ENCODE measurements around the gene ECSIT. TPM values are rescaled to one million over a fixed set of nuclear protein-coding genes. Genes with fewer than 3 reads are reported as not detected.

Gene ECSIT
- total RNA-seq, 1 experiment from 2014 or later, result 56.4 TPM

GRCh38 chr19:11556634-11557420, 27.9 kb upstream of the ECSIT start:
- Mint-ChIP-seq H3K27ac (peak overlapping the region; percentile 18), H3K4me1 (peaks cover 16% of the 10 kb centered on the region), H3K4me3 (peak overlapping the region; percentile 83), H3K36me3 (peaks cover 13% of the 10 kb centered on the region), H3K9me3 (no peaks in the 10 kb centered on the region), H3K27me3 (ENCODE audit: low read depth) (peaks cover 2% of the 10 kb centered on the region; the same call in 1 of the 2 replicates)
- ChIA-PET CTCF (interaction anchor here (0.6 to 0.9 kb wide), 3 partner anchors 86 to 195 kb away, joined by 3 read pairs; no protein-coding TSS in a partner anchor), POLR2A (no interaction called here)
- TF ChIP-seq ATF6 (CRISPR knock-in tag; IDR thresholded peaks at IDR 0.05) (no peak), ARID4B (CRISPR knock-in tag; IDR thresholded peaks at IDR 0.05; ENCODE audit: borderline replicate concordance) (no peak), EMX1 (CRISPR knock-in tag; IDR thresholded peaks at IDR 0.05) (no peak), GRHL2 (CRISPR knock-in tag; IDR thresholded peaks at IDR 0.05; ENCODE audit: insufficient replicate concordance, severe bottlenecking) (no peak), ZNF281 (CRISPR knock-in tag; IDR thresholded peaks at IDR 0.05) (no peak), NR1H2 (CRISPR knock-in tag; IDR thresholded peaks at IDR 0.05) (no peak), OVOL2 (CRISPR knock-in tag; IDR thresholded peaks at IDR 0.05; ENCODE audit: borderline replicate concordance) (no peak), TEAD1 (CRISPR knock-in tag; IDR thresholded peaks at IDR 0.05) (no peak)
- DNase-seq (ENCODE audit: low spot score), result no peak
- ATAC-seq, result no peak

GRCh38 chr19:11555246-11555645, 26.3 kb upstream of the ECSIT start:
- Mint-ChIP-seq H3K36me3 (peaks cover 13% of the 10 kb centered on the region), H3K27ac (peak overlapping the region; percentile 28; the same call in 1 of the 2 replicates), H3K9me3 (no peaks in the 10 kb centered on the region), H3K4me3 (no peak overlapping the region), H3K27me3 (ENCODE audit: low read depth) (peaks cover 2% of the 10 kb centered on the region; the same call in 1 of the 2 replicates), H3K4me1 (peaks cover 11% of the 10 kb centered on the region)
- ChIA-PET CTCF (interaction anchor here (0.7 kb wide), 2 partner anchors 102 to 138 kb away, joined by 3 to 5 read pairs; no protein-coding TSS in a partner anchor), POLR2A (no interaction called here)
- no peak for TF ChIP-seq SOX15 (CRISPR knock-in tag; IDR thresholded peaks at IDR 0.05)
- no peak for TF ChIP-seq ESRRA (CRISPR knock-in tag; IDR thresholded peaks at IDR 0.05; ENCODE audit: borderline replicate concordance)
- TF ChIP-seq GTF2I (CRISPR knock-in tag; conservative IDR thresholded peaks at IDR 0.05), result no peak
- no peak for TF ChIP-seq E2F5 (CRISPR knock-in tag; IDR thresholded peaks at IDR 0.05)
- TF ChIP-seq GRHL2 (CRISPR knock-in tag; IDR thresholded peaks at IDR 0.05; ENCODE audit: insufficient replicate concordance, severe bottlenecking), result no peak
- TF ChIP-seq ZNF532 (CRISPR knock-in tag; IDR thresholded peaks at IDR 0.05; ENCODE audit: borderline replicate concordance), result no peak
- no peak for TF ChIP-seq PRRX2 (CRISPR knock-in tag; IDR thresholded peaks at IDR 0.05)
- TF ChIP-seq ZNF219 (CRISPR knock-in tag; IDR thresholded peaks at IDR 0.05; ENCODE audit: borderline replicate concordance), result no peak
- no peak for TF ChIP-seq MAX (CRISPR knock-in tag; IDR thresholded peaks at IDR 0.05)
- TF ChIP-seq CBFB (CRISPR knock-in tag; IDR thresholded peaks at IDR 0.05; ENCODE audit: low read depth), result no peak
- TF ChIP-seq ZNF138 (CRISPR knock-in tag; conservative IDR thresholded peaks at IDR 0.05), result no peak
- TF ChIP-seq CREM (CRISPR knock-in tag; IDR thresholded peaks at IDR 0.05), result no peak
- ATAC-seq (no peak), DNase-seq (ENCODE audit: low spot score) (no peak)
